K562 (cell line): ENCODE results near the gene WWC2. TPM values are rescaled to one million over a fixed set of nuclear protein-coding genes. Genes with fewer than 3 reads are reported as not detected.

Experiments
- BCOR ChIP-seq: fragments of 450-650 bp; IDR thresholded peaks from 2 replicates; pipeline ENCODE4 v1.6.1; 2016
- CEBPG ChIP-seq, 3 experiments: fragments of 200-800 bp in 1 of 3; sonication (Bioruptor generic) in 1 of 3; sonication (generic) in 1 of 3; formaldehyde crosslinking in 1 of 3; IDR thresholded peaks in 2 of 3; conservative IDR thresholded peaks in 1 of 3; 2 replicates each; pipeline versions ENCODE4 v1.6.1 to v1.8.0; 2016 to 2022; ENCODE audit warnings: missing compliant biosample characterization in 2 of 3, missing genetic modification characterization in 2 of 3, mild to moderate bottlenecking in 1 of 3, missing genetic modification reagents in 1 of 3
- CHD4 ChIP-seq: fragments of 200-600 bp; sonication (generic); IDR thresholded peaks from 3 replicates; pipeline ENCODE4 v1.6.1; 2012; ENCODE audit warnings: low read depth, mild to moderate bottlenecking, mixed read lengths, low read length, inconsistent platforms; ENCODE audit not compliant: insufficient read depth, insufficient replicate concordance, poor library complexity, severe bottlenecking
- MTA2 ChIP-seq: fragments of 450-650 bp; IDR thresholded peaks from 2 replicates; pipeline ENCODE4 v1.6.1; 2016; ENCODE audit warnings: low read depth
- NFE2 ChIP-seq: IDR thresholded peaks from 2 replicates; pipeline ENCODE4 v1.6.1; 2014; ENCODE audit warnings: antibody characterized with exemption, low read depth
- NFIC ChIP-seq: fragments of 450-650 bp; IDR thresholded peaks from 2 replicates; pipeline ENCODE4 v1.6.1; 2017; ENCODE audit warnings: mild to moderate bottlenecking, inconsistent platforms
- PATZ1 ChIP-seq: fragments of 250-450 bp; sonication (Bioruptor Pico); IDR thresholded peaks from 2 replicates; pipeline ENCODE4 v1.5.0; 2020; ENCODE audit warnings: mild to moderate bottlenecking, borderline replicate concordance
- POLR2AphosphoS5 ChIP-seq: IDR thresholded peaks from 2 replicates; pipeline ENCODE4 v1.6.1; 2011; ENCODE audit warnings: mild to moderate bottlenecking, low read depth, low read length, moderate library complexity; ENCODE audit not compliant: control insufficient read depth, insufficient read depth
- POU5F1 ChIP-seq: fragments of 150-350 bp; IDR thresholded peaks from 2 replicates; pipeline ENCODE4 v1.6.1; 2014; ENCODE audit warnings: borderline replicate concordance, low read length, low read depth, mild to moderate bottlenecking; ENCODE audit not compliant: partially characterized antibody
- PREB ChIP-seq: sonication (generic); formaldehyde crosslinking; IDR thresholded peaks from 2 replicates; pipeline ENCODE4 v1.8.1; 2023; ENCODE audit warnings: mild to moderate bottlenecking, missing genetic modification reagents
- PRMT5 ChIP-seq: sonication (generic); formaldehyde crosslinking; IDR thresholded peaks from 2 replicates; pipeline ENCODE4 v1.5.0; 2020; ENCODE audit warnings: missing genetic modification reagents
- SP1 ChIP-seq: sonication (generic); formaldehyde crosslinking; IDR thresholded peaks from 2 replicates; pipeline ENCODE4 v1.8.1; 2022; ENCODE audit warnings: mild to moderate bottlenecking, missing genetic modification reagents
- STAT5B ChIP-seq: fragments of 250-450 bp; sonication (Bioruptor Pico); IDR thresholded peaks from 2 replicates; pipeline ENCODE4 v1.8.0; 2021; ENCODE audit warnings: mild to moderate bottlenecking, inconsistent platforms
- TAF15 ChIP-seq: fragments of 200-400 bp; formaldehyde crosslinking; IDR thresholded peaks from 2 replicates; pipeline ENCODE4 v1.6.1; 2017; ENCODE audit warnings: mild to moderate bottlenecking, low read depth, low read length, moderate library complexity
- USF1 ChIP-seq: sonication (generic); formaldehyde crosslinking; IDR thresholded peaks from 2 replicates; pipeline ENCODE4 v1.9.0; 2022; ENCODE audit warnings: mild to moderate bottlenecking, missing genetic modification reagents
- YBX1 ChIP-seq: fragments of 450-650 bp; IDR thresholded peaks from 2 replicates; pipeline ENCODE4 v1.7.1; 2016; ENCODE audit warnings: mild to moderate bottlenecking
- ZBTB17 ChIP-seq: fragments of 450-650 bp; formaldehyde crosslinking; IDR thresholded peaks from 2 replicates; pipeline ENCODE4 v1.4.0; 2020; ENCODE audit warnings: mild to moderate bottlenecking
- ZBTB2 ChIP-seq: fragments of 450-650 bp; IDR thresholded peaks from 2 replicates; pipeline ENCODE4 v1.6.1; 2016; ENCODE audit warnings: antibody characterized with exemption
- ZBTB43 ChIP-seq: sonication (generic); formaldehyde crosslinking; IDR thresholded peaks from 2 replicates; pipeline ENCODE4 v1.8.0; 2023; ENCODE audit warnings: mild to moderate bottlenecking, missing genetic modification reagents
- ZNF143 ChIP-seq: sonication (generic); formaldehyde crosslinking; IDR thresholded peaks from 2 replicates; pipeline ENCODE4 v1.9.0; 2022; ENCODE audit warnings: mild to moderate bottlenecking, missing genetic modification reagents
- ZNF174 ChIP-seq: fragments of 250-450 bp; sonication (Bioruptor Pico); IDR thresholded peaks from 2 replicates; pipeline ENCODE4 v1.4.0; 2020; ENCODE audit warnings: mild to moderate bottlenecking
- ZNF23 ChIP-seq: fragments of 250-450 bp; sonication (Bioruptor Pico); IDR thresholded peaks from 2 replicates; pipeline ENCODE4 v1.4.0; 2020; ENCODE audit warnings: mild to moderate bottlenecking
- ZNF354B ChIP-seq: fragments of 250-450 bp; sonication (Bioruptor Pico); IDR thresholded peaks from 2 replicates; pipeline ENCODE4 v1.4.0; 2020
- ZNF717 ChIP-seq: fragments of 250-450 bp; sonication (Bioruptor Pico); IDR thresholded peaks from 2 replicates; pipeline ENCODE4 v1.5.0; 2021
- polyA plus RNA-seq, 8 experiments: library from polyadenylated mRNA; depleted of rRNA in 4 of 8; stranded (reverse) in 5 of 8; unstranded in 3 of 8; fragments of >200 nt; fragmentation: Nextera tagmentation in 2 of 8; fragmentation: Illumina TruSeq in 1 of 8; extraction: Ambion mirVana in 2 of 8; extraction: Trizol in 1 of 8; gene quantifications; 2 replicates each; pipeline versions ENCODE4 v1.2.1 to v1.2.3, GENCODE V29; 2011 to 2014; ENCODE audit warnings: inconsistent platforms in 1 of 8, missing spikeins in 1 of 8
- total RNA-seq, 7 experiments: library from RNA; depleted of rRNA in 6 of 7; stranded (reverse); fragments of >200 nt in 6 of 7; fragmentation: Illumina TruSeq in 2 of 7; extraction: Trizol in 2 of 7; gene quantifications; 2 replicates each; pipeline versions ENCODE4 v1.2.1 to v1.2.3, GENCODE V29; 2011 to 2021; ENCODE audit warnings: low replicate concordance in 1 of 7

Gene WWC2
- total and polyA plus RNA-seq, 9 of the 15 experiments (the other 6 are each of a cell fraction or from before 2014, with no cell fraction given), result 3.7 to 39.4 (median 19.6) TPM

- no peak for TF ChIP-seq POU5F1
- no peak for TF ChIP-seq NFIC
- no peak for TF ChIP-seq CEBPG (CRISPR knock-in tag; IDR thresholded peaks at IDR 0.05)
- TF ChIP-seq CEBPG (tag; conservative IDR thresholded peaks at IDR 0.05 in 1 of 2, IDR thresholded peaks at IDR 0.05 in 1 of 2), result peak in 1 of 2 experiments; percentile 52; a peak in 1 of 4 replicates
- no peak for TF ChIP-seq POLR2AphosphoS5
- no peak for TF ChIP-seq USF1 (CRISPR knock-in tag)
- no peak for TF ChIP-seq CHD4
- TF ChIP-seq TAF15, result no peak
- TF ChIP-seq MTA2, result no peak
- no peak for TF ChIP-seq BCOR
- TF ChIP-seq ZNF354B, result no peak
- TF ChIP-seq PREB, result no peak
- no peak for TF ChIP-seq PRMT5 (CRISPR knock-in tag)
- no peak for TF ChIP-seq ZNF717 (CRISPR knock-in tag)
- no peak for TF ChIP-seq ZBTB2
- no peak for TF ChIP-seq ZBTB17
- no peak for TF ChIP-seq ZBTB43
- no peak for TF ChIP-seq ZNF143 (CRISPR knock-in tag)
- no peak for TF ChIP-seq ZNF174 (CRISPR knock-in tag)
- no peak for TF ChIP-seq ZNF23 (CRISPR knock-in tag)
- no peak for TF ChIP-seq YBX1
- no peak for TF ChIP-seq NFE2
- TF ChIP-seq SP1, result no peak
- TF ChIP-seq STAT5B (CRISPR knock-in tag), result no peak
- no peak for TF ChIP-seq PATZ1 (CRISPR knock-in tag)
Observed at GRCh38 chr4:183335369-183335940, 236.4 kb downstream of the WWC2 start (continued).
